Hematopoietic multipotent progenitor cell (in vitro differentiated cells): Measurements from ENCODE around the gene SLC43A3. TPM values are rescaled to one million over a fixed set of nuclear protein-coding genes. Genes with fewer than 3 reads are reported as not detected.

Source experiments
- DNase-seq, 3 donors: peaks; one replicate each; pipeline ENCODE4 v3.0.0-alpha.2; 2011 to 2015; ENCODE audit warnings: low read depth in 2 of 3, low spot score in 2 of 3
- total RNA-seq: library from RNA; depleted of rRNA; stranded (reverse); fragments of >200 nt; gene quantifications from one replicate; pipeline ENCODE4 v1.2.3, GENCODE V29; 2012

Gene SLC43A3
- total RNA-seq, 1 donor, result 93.7 TPM

DNA sequence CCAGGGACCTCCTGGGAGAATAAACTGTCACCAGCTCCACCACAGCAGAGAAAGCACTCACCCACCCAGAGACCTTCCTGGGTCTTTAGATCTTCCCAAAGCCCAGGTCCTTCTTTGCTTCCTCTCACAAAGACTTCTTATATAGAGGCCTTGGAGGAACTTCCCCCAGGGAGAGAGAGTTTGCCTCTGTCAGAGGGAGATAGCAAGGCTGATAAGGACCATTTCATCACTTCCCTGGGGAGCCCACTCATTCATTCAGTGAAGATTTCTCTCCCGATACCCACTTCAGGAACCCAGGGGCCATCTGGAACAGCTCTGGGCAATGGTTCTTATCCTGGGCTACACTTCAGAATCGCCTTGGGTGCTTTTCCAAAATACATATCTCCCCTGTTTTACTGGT lies 36.4 kb downstream of the SLC43A3 start, which contains the start of gene PRG2:
Gene PRG2 (minus strand): TSS at position 116 of the 400 bp plus-strand sequence. CDS start 706 bp downstream, outside the sequence.
- no peak for DNase-seq

DNA sequence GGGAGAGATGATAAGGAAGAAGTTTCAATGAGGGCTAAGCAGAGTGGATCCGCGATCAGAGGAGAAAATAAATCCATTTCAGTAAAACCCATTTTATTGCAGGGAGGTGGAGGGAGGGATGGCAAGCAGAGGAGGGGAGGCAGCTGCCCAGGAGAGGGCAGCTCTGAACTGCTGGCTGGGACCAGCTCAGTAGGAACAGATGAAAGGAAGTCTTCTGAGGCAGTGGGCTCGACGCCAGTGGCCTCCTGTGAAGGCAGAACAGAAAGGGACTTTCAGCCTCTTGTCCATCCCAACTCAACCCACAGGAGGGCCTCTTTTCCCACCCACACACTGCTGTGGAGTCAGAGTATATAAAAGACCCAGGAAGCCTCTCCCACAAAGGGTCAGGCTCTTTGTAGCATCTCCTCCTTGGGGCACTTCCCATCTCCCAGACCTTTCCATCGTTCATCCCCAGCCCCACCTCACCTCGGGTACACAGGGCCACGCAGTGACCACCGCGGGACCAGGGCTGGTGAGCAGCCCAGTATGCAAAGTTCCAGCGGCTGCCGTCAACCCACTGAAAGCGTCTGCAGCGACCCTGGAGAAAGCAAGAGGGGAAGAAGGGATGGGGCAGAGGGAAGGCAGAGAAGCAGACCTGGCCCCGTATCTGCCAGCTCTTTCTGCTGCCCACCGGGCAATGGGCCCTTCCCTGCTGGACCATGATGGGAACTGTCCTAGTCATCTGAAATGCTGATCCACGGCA lies 39.5 kb downstream of the SLC43A3 start:
- DNase-seq, result peak in 2 of 3 donors; percentile 62 to 66

DNA sequence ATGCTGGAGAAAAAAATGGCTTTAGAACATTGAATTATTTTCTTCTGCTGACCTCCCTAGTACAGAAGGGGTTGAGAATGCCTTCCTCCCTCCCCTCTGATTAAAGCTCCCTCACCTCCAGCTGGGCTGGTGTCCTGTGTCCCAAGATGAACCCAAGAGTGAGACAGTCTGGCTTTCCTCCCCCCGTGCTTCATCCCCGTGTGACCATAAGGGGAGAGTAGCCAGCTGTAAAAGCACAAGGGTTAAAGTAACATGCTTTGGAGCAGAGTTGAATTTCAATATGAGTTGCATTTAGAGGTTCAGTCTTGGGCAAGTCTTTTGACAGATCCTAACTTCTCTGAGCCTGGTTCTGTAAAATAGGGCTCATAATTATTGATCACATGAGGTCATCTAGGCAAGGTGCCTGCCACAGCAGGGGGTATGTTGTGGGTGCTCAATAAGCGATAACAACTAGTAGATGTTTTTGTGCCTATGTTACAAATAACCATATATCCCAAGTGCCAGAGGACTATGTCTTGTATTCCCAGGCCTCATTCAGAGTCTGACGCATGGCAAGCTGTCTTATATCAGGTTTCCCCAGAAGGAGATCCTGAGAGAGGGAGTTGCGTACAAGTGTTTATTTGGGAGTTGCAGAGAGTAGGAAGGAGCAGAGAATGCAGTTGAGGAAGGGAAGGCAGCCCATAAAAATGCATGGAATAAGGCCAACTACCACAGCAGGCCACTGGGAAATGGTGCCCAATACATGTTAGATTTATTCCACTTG lies 40.6 kb downstream of the SLC43A3 start:
- DNase-seq, result no peak

DNA sequence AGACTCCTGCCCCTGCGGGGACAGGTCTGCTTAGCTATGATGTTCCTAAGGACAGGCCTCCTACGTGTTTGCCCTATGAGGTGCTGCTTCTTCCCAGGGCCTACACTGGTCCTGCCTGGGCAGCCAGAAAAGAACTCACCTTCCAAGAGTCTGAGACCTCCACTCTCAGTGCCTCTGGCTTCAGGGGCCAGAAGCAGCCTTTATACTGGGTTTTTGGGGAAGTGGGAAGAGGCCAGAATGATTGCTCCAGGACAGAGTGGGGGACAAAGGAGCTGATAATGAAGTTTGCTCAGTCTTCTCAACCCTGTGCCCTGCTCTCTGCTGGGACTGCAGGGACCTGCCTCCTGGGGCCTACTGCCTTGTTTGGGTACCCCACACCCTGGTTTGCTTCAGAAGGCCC lies 45.9 kb downstream of the SLC43A3 start, which contains the start of gene PRG3:
Gene PRG3 (minus strand): TSS at position 176 of the 400 bp plus-strand sequence. CDS start 442 bp downstream, outside the sequence.
- no peak for DNase-seq

DNA sequence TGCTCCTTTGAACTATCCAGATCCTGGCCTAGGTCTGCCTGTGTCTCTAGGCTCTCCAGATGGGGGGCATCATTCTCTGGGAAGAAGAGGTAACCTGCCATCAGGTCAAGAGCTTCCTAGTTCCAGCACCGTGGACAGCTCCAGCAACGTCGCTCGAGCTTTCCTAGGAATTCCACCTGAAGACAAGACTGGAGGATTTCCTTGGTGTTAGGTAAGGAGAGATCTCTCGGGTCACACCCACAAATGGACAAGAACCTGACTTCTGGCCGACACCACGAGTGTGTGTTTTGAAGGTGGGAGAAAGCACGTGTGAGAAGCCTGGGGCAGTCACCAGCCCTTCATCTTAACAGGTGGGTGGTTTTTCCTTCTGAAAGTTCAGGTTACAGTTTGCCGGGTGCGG lies 47.2 kb downstream of the SLC43A3 start:
- peak in 1 of 3 donors; percentile 19 for DNase-seq

DNA sequence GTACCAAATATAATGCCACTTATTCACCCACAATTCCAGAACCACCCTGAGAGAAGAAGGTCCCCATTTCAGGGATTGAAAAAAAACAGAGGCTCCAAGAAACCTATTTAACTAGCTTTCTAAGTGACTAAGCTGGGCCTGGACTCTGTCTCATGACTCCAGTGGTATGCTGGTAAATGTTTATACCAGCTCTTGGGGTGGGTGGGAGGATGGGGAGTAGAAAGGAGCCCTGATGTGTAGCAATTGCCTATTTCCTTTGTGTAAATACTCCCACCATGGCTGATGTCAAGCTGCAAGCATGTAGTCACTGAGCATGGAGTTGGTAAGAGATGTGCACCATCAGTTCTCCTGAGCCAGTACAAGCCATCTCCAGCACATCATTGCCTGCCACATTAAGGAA lies 48.7 kb downstream of the SLC43A3 start:
- DNase-seq, result no peak

DNA sequence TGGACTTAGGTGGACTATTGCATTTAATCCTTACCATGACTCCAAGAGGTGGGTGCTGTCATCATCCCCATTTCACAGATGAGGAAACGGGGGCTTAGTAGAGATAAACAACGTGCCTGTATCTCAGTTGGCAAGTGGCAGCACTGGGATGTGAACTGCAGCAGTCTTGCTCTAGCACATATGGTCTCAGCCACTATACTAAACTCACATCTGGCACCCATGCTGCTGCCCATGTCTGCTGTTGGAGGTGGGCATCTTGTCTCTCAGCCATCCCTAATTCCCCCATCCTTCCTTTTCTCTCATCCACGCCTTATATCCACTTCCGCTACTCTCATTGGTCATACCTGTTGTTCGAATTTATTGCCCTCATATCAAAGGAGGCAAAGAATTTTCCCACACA lies 49.8 kb downstream of the SLC43A3 start:
- DNase-seq, result no peak

DNA sequence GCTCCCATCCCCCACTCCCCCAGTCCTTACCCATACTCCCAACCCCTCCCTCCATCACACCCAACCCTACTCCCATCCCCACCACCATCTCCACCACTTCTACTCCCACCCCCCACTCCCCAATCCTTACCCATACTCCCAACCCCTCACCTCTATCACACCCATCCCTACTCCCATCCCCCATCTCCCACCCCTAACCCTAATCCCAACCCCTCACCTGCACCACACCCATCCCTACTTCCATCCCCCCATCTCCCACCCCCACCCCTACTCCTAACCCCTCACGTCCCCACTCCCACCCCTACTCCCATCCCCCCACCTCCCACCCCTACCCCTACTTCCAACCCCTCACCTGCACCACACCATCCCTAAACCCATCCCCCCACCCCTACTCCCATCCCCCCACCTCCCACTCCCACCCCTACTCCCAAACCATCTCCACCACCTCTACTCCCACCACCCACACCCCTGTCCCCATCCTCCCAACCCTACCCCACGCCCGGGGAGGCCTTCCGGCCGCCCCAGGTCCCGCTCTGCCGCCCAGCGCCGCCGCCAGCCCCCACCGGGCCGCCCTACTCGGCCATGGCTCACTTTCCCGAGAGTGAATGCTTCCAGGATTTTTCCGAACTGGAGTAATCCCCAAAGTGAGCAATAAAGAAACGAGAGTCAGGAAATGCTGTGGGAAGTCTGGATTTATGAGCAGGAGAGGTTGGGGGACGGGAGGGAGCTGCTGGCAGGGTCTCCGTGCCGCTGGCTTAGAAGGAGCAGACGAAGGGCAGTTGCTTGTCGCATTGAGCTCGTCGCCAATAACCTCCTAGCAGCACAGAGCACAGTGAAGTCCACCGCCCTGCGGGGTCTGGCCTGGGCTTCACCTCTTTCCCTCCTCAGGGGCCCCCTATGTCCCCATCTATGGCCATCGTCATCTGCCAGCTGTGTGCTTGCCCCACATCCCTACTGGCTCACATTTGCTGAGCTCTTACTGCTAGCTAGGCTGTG lies 50.5 kb downstream of the SLC43A3 start:
- no peak for DNase-seq

DNA sequence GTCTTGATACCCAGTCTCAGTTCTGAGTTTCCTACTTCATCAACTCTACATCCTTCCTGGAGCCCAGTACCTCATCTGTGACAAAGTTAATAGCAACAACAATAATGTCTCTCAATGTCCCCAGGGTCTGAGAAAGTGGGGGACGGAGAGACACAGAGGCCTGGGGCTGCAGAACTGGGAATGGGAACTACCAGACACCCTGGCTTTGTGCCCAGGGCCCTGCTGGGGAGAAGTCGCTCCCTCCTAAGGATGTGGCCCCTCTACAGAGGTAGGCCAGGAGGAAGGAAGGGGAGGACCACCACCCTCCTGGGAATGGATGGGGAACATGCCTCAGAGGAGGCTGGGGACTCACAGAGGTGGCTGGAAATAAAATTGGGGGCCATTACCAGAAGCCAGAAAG lies 51.4 kb downstream of the SLC43A3 start:
- no peak for DNase-seq

DNA sequence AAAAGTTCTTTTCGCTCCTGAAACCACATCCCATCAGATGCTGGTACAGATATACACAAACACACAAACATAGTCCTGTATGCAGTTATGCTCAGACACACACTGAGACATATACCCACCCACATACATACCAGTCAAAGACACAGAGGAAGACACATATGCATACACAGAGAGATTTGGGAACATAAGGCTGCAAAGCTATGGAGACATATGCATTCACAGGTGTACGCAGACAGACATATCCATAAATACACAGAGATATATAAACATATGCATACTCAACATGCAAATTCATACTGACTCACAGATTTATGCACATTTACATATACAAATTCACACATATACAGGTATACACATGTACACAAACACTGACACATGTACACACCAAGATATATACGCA lies 52.0 kb downstream of the SLC43A3 start:
- DNase-seq, result no peak

DNA sequence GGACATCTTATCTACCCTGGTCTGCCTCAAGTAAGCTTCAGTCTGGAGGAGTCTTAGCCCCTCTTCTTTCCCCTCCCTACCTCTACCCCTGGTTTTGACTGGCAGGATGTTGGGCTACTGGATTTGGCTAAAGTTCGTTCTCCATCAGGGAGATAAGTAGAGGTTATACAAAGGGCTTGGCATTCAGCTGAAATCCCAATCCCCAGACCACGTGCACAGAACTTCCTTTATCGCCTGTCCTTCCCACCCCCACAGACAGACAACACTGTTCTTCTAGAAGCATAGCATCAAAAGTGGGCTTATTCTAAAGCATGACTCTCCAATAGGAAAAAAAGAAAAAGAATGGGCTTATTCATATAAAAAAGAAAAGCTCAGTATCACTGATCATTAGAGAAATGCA lies 53.8 kb downstream of the SLC43A3 start:
- DNase-seq, result no peak

DNA sequence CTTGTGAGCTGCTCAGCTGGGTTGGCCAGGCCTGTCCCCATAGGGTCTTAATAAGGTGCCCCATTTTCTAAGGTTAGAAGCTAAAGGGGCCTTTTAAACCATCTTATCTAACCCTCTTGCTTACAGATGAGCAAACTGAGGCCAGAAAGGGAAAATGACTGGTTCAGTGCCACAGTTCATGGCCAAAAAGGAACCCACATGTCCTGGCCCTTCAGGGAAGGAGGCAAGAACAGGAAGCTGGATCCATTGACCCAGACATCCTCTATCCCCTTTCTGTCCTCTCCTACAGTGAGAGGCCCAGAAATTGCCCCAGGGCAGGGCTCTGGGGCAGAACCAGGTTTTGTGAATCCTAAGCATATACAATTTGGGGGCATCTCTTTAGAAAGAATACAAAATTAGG lies 56.0 kb downstream of the SLC43A3 start:
- no peak for DNase-seq

DNA sequence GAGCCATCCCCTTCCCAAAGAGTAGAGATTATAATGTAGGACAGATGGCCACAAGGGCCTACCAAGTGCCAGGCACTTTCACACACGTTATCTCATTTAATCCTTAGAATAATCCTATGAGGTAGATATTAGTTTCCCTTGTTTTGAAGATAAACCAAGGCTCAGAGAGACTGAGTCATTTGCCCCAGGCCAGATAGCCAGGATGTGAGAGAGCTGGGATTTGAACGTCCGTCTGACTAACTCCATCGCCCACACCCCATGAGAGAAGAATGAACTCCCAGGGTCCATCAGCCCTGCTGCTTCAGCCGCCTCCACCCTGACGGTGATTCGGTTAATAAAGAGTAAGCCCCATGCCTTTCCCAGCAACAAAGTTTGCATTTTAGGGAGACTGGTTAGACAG lies 56.7 kb downstream of the SLC43A3 start:
- no peak for DNase-seq

DNA sequence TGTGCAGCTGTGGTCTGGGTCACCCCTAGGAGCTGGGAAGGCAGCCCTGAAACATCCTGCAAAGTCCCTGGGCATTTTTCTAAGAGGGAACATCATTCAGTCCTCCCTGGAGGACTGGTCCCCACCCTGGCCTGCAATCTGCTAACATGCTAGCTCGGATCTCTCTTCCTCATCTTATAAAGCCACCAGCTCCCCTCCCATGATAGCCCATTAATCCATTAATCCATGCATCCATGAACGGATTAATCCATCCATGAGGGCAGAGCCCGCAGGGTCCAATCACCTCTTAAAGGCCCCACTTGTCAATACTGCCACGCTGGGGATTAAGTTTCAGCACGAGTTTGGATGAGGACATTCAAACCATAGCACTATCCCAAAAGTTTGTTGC lies 58.1 kb downstream of the SLC43A3 start:
- DNase-seq, result no peak

DNA sequence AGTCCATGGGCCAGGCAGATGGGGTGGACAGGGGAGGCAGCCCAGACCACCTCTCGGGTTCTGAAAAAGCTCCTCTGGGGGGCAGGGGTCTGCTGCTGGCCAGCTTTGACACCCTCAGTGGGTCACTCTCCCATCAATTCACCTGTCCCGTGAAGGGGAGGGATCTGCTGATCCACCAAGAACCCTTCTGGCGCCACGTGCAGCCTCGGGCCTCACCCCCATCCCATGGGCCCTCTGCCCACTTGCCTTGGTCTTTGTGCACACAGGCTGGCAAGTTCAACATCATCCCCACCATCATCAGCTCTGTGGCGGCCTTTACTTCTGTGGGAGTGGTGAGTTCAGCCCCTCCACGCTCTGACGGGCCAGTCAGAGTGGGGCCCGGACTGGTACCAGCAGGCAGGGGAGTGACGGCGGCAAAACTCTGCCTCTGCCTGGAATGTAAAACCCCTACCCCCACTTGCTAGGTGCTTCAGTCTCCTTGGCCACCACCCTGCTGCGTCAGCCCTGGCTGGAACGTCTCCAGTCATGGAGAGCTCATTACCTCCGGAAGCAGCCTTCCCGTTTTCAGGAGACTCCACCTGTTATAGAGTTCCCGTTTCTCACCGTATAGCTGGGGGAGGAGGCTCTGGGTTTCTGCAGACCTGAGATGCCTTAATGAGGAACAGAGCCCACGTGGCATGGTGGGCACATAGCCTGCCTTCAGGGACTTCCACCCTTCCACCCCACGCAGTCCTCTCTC lies 58.6 kb downstream of the SLC43A3 start:
- DNase-seq, result peak in 2 of 3 donors; percentile 46 to 56

DNA sequence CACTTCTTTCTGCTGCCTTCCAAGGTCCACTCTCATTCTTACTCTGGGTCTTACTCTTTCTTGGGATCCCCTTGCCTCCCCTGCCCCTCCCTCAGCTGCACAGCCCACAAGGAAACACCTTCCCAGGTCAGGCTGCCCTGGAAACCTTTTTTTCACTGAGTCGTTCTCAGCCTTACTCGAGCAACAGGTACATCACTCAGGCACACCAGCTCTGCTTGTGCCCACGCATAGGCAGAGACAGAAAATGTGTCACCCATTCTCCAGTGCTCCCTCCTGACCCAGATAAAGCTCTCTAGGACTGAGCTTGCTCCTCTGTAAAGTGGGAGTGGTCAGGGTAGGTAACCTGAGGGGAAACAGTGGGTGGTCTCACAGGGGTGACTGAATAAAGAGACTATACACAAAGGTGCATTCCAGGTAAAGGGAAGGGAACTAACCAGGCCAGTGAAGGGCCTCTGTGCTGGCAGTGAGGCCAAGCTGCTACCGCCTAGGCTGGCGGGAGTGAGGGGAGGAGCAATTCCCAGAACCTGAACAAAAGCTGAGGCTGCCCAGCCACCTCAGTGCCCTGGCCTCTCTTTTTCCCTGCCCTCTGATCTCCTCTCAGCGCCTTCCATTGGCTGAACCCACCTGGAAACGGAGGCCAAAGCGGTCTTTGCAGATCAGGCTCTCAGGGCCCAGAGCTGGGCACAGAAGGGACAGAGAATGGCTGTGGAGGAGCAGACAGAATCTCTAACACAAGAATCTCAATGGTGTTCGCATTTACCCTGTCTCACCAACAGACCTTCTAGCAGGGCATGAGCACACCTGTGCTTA lies 61.9 kb downstream of the SLC43A3 start:
- DNase-seq, result no peak

DNA sequence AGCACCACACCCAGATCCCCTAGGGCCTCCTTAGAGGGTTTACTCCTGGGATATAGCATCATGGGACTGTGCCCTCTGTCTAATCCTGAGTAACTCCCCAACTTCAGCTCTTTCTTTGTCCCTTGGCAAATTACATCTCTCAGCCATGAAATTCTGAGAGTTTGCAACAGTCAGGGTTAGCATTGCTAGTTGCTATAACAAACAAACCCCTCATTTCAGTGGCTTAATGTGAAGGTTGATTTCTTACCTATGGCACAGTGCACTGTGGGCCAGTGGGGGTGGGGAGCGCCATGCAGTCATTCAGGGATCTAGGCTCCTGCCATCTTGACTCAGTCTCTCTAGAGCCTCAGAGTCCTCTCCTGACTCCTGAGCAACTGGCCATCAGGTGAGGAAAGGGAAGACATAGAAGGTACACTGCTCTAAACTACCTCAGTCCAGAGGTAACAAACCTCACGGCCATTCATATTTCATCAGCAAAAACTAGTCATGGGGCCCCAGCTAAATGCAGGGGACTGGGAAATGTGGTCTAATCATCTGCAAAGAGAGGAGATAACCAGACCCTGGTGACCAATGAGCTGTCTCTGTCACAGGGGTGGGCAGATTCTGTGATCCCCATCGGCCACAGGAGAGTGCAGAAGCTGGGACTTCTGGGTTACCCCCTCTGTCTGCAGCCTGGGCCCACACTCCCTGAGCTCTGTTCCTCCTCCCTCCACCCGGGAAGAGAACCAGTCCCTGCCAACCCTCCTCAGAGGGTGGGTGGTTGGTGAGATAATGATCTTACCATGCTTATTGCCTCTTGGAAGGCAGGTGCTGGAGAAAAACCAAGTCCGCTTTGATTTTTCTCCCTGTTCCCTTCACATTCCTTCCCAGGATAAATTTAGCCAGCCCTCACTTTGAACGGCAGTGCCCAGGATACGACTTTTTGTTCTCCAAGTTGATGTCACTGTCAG lies 63.5 kb downstream of the SLC43A3 start:
- DNase-seq, result no peak

DNA sequence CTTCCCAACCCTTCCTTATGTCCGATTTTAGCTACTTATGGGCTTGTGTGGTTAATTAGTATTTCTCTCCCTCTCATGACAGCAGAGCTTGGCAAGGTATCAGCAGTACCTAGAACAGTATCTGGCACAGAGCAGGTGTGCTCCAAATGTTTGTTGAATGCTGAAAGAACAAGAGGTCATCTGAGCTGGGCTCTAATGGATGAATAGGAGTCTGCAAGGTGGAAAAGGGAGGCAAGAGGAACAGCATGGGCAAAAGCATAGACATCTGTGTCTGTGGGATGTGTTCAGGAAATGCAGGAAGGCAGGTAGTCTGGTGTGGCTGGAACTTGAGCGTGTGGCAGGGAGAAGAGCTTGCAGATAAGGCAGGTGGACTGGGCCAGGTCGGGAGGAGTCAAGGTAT lies 65.0 kb downstream of the SLC43A3 start:
- DNase-seq, result no peak
